ENCODE data around the gene CXCL16.
A peak's percentile ranks its signal among the peaks of the same experiment; 100 is the strongest.
"Not testable (repeated sequence)": the region's sequence is repeated elsewhere in the genome, so short reads cannot be mapped to it uniquely, and the experiment has no call there.

CXCL16 gene

GRCh38 chr17:4715063-4715744, 24.5 kb downstream of the CXCL16 start:
- H3K9ac ChIP-seq (ENCODE audit: low read length) = no peak overlapping the region
- no peak overlapping the region for H3K27ac ChIP-seq (ENCODE audit: low read depth, low read length)
- no peak overlapping the region for H3K4me3 ChIP-seq (ENCODE audit: low read length)
- peaks cover 4% of the 10 kb centered on the region for H3K36me3 ChIP-seq (ENCODE audit: control insufficient read depth, insufficient read depth, low read length)
- peaks cover 5% of the 10 kb centered on the region for H3K4me1 ChIP-seq (ENCODE audit: control insufficient read depth, insufficient read depth, low read length)
- no peaks in the 10 kb centered on the region for H3K27me3 ChIP-seq (ENCODE audit: control insufficient read depth, insufficient read depth, low read length)

- not testable (repeated sequence) for H3K27me3 ChIP-seq (ENCODE audit: control insufficient read depth, insufficient read depth, low read length)
Measured at GRCh38 chr17:4714340-4715062, 25.2 kb downstream of the CXCL16 start.

GRCh38 chr17:4712526-4712925, 27.2 kb downstream of the CXCL16 start:
- no peaks in the 10 kb centered on the region for H3K36me3 ChIP-seq (ENCODE audit: control insufficient read depth, insufficient read depth, low read length)
- no peak overlapping the region for H3K4me3 ChIP-seq (ENCODE audit: low read length)
- H3K27me3 ChIP-seq (ENCODE audit: control insufficient read depth, insufficient read depth, low read length) = no peaks in the 10 kb centered on the region
- H3K27ac ChIP-seq (ENCODE audit: low read depth, low read length) = no peak overlapping the region
- H3K4me1 ChIP-seq (ENCODE audit: control insufficient read depth, insufficient read depth, low read length) = peaks cover 8% of the 10 kb centered on the region
- H3K9ac ChIP-seq (ENCODE audit: low read length) = no peak overlapping the region

More at GRCh38 chr17:4714340-4715062, 25.2 kb downstream of the CXCL16 start:
- not testable (repeated sequence) for H3K9ac ChIP-seq (ENCODE audit: low read length); H3K4me3 ChIP-seq (ENCODE audit: low read length); H3K27ac ChIP-seq (ENCODE audit: low read depth, low read length); H3K4me1 ChIP-seq (ENCODE audit: control insufficient read depth, insufficient read depth, low read length); H3K36me3 ChIP-seq (ENCODE audit: control insufficient read depth, insufficient read depth, low read length)

- Histone ChIP-seq H3K9ac (ENCODE audit: low read length) (peak overlapping the region; percentile 1), H3K27me3 (ENCODE audit: control insufficient read depth, insufficient read depth, low read length) (no peaks in the 10 kb centered on the region), H3K4me3 (ENCODE audit: low read length) (peak overlapping the region; percentile 81), H3K36me3 (ENCODE audit: control insufficient read depth, insufficient read depth, low read length) (no peaks in the 10 kb centered on the region), H3K4me1 (ENCODE audit: control insufficient read depth, insufficient read depth, low read length) (peaks cover 8% of the 10 kb centered on the region), H3K27ac (ENCODE audit: low read depth, low read length) (peak overlapping the region; percentile 50)
Measured at GRCh38 chr17:4711661-4712181, 28.0 kb downstream of the CXCL16 start.

- Histone ChIP-seq H3K4me3 (ENCODE audit: low read length) (peak overlapping the region; percentile 81), H3K27me3 (ENCODE audit: control insufficient read depth, insufficient read depth, low read length) (no peaks in the 10 kb centered on the region), H3K4me1 (ENCODE audit: control insufficient read depth, insufficient read depth, low read length) (peaks cover 8% of the 10 kb centered on the region), H3K9ac (ENCODE audit: low read length) (peak overlapping the region; percentile 77), H3K36me3 (ENCODE audit: control insufficient read depth, insufficient read depth, low read length) (no peaks in the 10 kb centered on the region), H3K27ac (ENCODE audit: low read depth, low read length) (peak overlapping the region; percentile 50)
Measured at GRCh38 chr17:4710693-4711634, 28.8 kb downstream of the CXCL16 start.

- Histone ChIP-seq H3K4me3 (ENCODE audit: low read length) (peak within 1 kb of the TSS; percentile 81), H3K9ac (ENCODE audit: low read length) (peak within 1 kb of the TSS; percentile 77), H3K4me1 (ENCODE audit: control insufficient read depth, insufficient read depth, low read length) (peaks cover 8% of the 10 kb centered on the region), H3K36me3 (ENCODE audit: control insufficient read depth, insufficient read depth, low read length) (no peaks in the 10 kb centered on the region), H3K27ac (ENCODE audit: low read depth, low read length) (peak within 1 kb of the TSS; percentile 50), H3K27me3 (ENCODE audit: control insufficient read depth, insufficient read depth, low read length) (no peaks in the 10 kb centered on the region)
Measured at GRCh38 chr17:4709794-4710692, 29.7 kb downstream of the CXCL16 start, which contains the start of gene ARRB2. Gene ARRB2 (plus strand): TSS chr17:4710632. CDS start chr17:4710722, 90 bp downstream.

GRCh38 chr17:4708436-4708835, 31.3 kb downstream of the CXCL16 start:
- Histone ChIP-seq H3K4me1 (ENCODE audit: control insufficient read depth, insufficient read depth, low read length) (peaks cover 8% of the 10 kb centered on the region), H3K36me3 (ENCODE audit: control insufficient read depth, insufficient read depth, low read length) (no peaks in the 10 kb centered on the region), H3K27ac (ENCODE audit: low read depth, low read length) (no peak overlapping the region), H3K27me3 (ENCODE audit: control insufficient read depth, insufficient read depth, low read length) (no peaks in the 10 kb centered on the region), H3K9ac (ENCODE audit: low read length) (no peak overlapping the region), H3K4me3 (ENCODE audit: low read length) (no peak overlapping the region)

GRCh38 chr17:4706121-4706520, 33.6 kb downstream of the CXCL16 start:
- Histone ChIP-seq H3K9ac (ENCODE audit: low read length) (no peak overlapping the region), H3K4me3 (ENCODE audit: low read length) (no peak overlapping the region), H3K27ac (ENCODE audit: low read depth, low read length) (no peak overlapping the region), H3K27me3 (ENCODE audit: control insufficient read depth, insufficient read depth, low read length) (no peaks in the 10 kb centered on the region), H3K36me3 (ENCODE audit: control insufficient read depth, insufficient read depth, low read length) (no peaks in the 10 kb centered on the region), H3K4me1 (ENCODE audit: control insufficient read depth, insufficient read depth, low read length) (peaks cover 6% of the 10 kb centered on the region)

- H3K36me3 ChIP-seq (ENCODE audit: control insufficient read depth, insufficient read depth, low read length) = no peaks in the 10 kb centered on the region
- H3K9ac ChIP-seq (ENCODE audit: low read length) = no peak overlapping the region
- H3K27ac ChIP-seq (ENCODE audit: low read depth, low read length) = no peak overlapping the region
- H3K27me3 ChIP-seq (ENCODE audit: control insufficient read depth, insufficient read depth, low read length) = no peaks in the 10 kb centered on the region
- peaks cover 2% of the 10 kb centered on the region for H3K4me1 ChIP-seq (ENCODE audit: control insufficient read depth, insufficient read depth, low read length)
- H3K4me3 ChIP-seq (ENCODE audit: low read length) = no peak overlapping the region
Measured at GRCh38 chr17:4704991-4705390, 34.7 kb downstream of the CXCL16 start.

- not testable (repeated sequence) for H3K4me1 ChIP-seq (ENCODE audit: control insufficient read depth, insufficient read depth, low read length); H3K9ac ChIP-seq (ENCODE audit: low read length); H3K36me3 ChIP-seq (ENCODE audit: control insufficient read depth, insufficient read depth, low read length); H3K27ac ChIP-seq (ENCODE audit: low read depth, low read length); H3K27me3 ChIP-seq (ENCODE audit: control insufficient read depth, insufficient read depth, low read length)
- H3K4me3 ChIP-seq (ENCODE audit: low read length) = peak overlapping the region; percentile 94
Measured at GRCh38 chr17:4704574-4704907, 35.2 kb downstream of the CXCL16 start.

GRCh38 chr17:4703330-4703691, 36.4 kb downstream of the CXCL16 start:
- H3K36me3 ChIP-seq (ENCODE audit: control insufficient read depth, insufficient read depth, low read length) = no peaks in the 10 kb centered on the region
- H3K4me3 ChIP-seq (ENCODE audit: low read length) = peak overlapping the region; percentile 94
- H3K27ac ChIP-seq (ENCODE audit: low read depth, low read length) = peak overlapping the region; percentile 85

More at GRCh38 chr17:4703330-4703691, 36.4 kb downstream of the CXCL16 start:
- Histone ChIP-seq H3K4me1 (ENCODE audit: control insufficient read depth, insufficient read depth, low read length) (no peaks in the 10 kb centered on the region), H3K9ac (ENCODE audit: low read length) (peak overlapping the region; percentile 49), H3K27me3 (ENCODE audit: control insufficient read depth, insufficient read depth, low read length) (no peaks in the 10 kb centered on the region)

All from rectal smooth muscle tissue (tissue), 1 donor.